Aorta (tissue), 5 donors: ENCODE results near the gene BGLAP. TPM values are rescaled to one million over a fixed set of nuclear protein-coding genes. Genes with fewer than 3 reads are reported as not detected.
A peak's percentile ranks its signal among the peaks of the same experiment; 100 is the strongest.

Experiments
- ATAC-seq: fragments of 200-7000 bp; cut with Tn5 transposase; one replicate; pipeline ENCODE4 v1.9.1; 2022; ENCODE audit warnings: moderate library complexity; ENCODE audit not compliant: low FRiP score
- DNase-seq, 2 donors: peaks; one replicate each; pipeline ENCODE4 v3.0.0-alpha.2; 2020
- H3K27ac ChIP-seq, 2 donors: one replicate each; pipeline ENCODE4 v1.5.1; 2013; ENCODE audit warnings: low read length in 2 of 2, mild to moderate bottlenecking in 2 of 2, moderate library complexity in 2 of 2, control low read depth in 1 of 2, inconsistent platforms in 1 of 2, low read depth in 1 of 2
- H3K27me3 ChIP-seq, 2 donors: one replicate each; pipeline ENCODE4 v1.6.1; 2013; ENCODE audit warnings: control low read depth in 1 of 2, low read length in 1 of 2, mild to moderate bottlenecking in 1 of 2, moderate library complexity in 1 of 2; ENCODE audit not compliant: insufficient read depth in 2 of 2, control insufficient read depth in 1 of 2
- H3K36me3 ChIP-seq, 2 donors: one replicate each; pipeline ENCODE4 v1.6.1; 2013; ENCODE audit warnings: control low read depth in 1 of 2, low read length in 1 of 2, mild to moderate bottlenecking in 1 of 2; ENCODE audit not compliant: insufficient read depth in 2 of 2, control insufficient read depth in 1 of 2
- H3K4me1 ChIP-seq, 2 donors: one replicate each; pipeline ENCODE4 v1.6.1; 2013; ENCODE audit warnings: low read length in 2 of 2, control low read depth in 1 of 2, mild to moderate bottlenecking in 1 of 2, moderate library complexity in 1 of 2; ENCODE audit not compliant: insufficient read depth in 2 of 2, control insufficient read depth in 1 of 2
- H3K4me3 ChIP-seq, 2 donors: one replicate each; pipeline ENCODE4 v1.5.1; 2013; ENCODE audit warnings: low read length in 2 of 2, control low read depth in 1 of 2, mild to moderate bottlenecking in 1 of 2
- H3K9me3 ChIP-seq: one replicate; pipeline ENCODE4 v1.6.1; 2013; ENCODE audit warnings: mild to moderate bottlenecking, low read length; ENCODE audit not compliant: control insufficient read depth
- WGBS, 2 donors: extraction: QIAGEN DNeasy Blood & Tissue Kit; methylation state at CpG; one replicate each; pipeline ENCODE4 v1.1.7; 2013; 5-methylcytosine and 5-hydroxymethylcytosine counted together
- intact Hi-C, 2 donors: fragments of 100-400 bp; cut with DNase I; formaldehyde crosslinking; loops; one replicate each; pipeline versions ENCODE4 v1.14.2 to v1.15.0; 2022
- polyA plus RNA-seq, 2 donors: library from polyadenylated mRNA; stranded (reverse); fragments of 200-250 nt; gene quantifications; one replicate each; pipeline ENCODE4 v1.2.3, GENCODE V29; 2013
- total RNA-seq, 2 donors: library from RNA; stranded (reverse); fragmentation: NEBNext Ultra II Directional; extraction: Animal tissue kit (Norgen Biotek cat#: 25700); gene quantifications; one replicate each; pipeline ENCODE4 v1.2.1, GENCODE V29; 2021
- donor health status: healthy with polysubstance abuse.
- donor health status: Bipolar disorder and iron deficiency.
- donor health status: DM: no; HTN: no; CAD: no.
- donor health status: DM: no; HTN: no; CAD: no.
- donor health status: DM: yes; HTN: yes; CAD: no.

Gene BGLAP
- total and polyA plus RNA-seq, 4 donors = 1.9 to 2.9 TPM; not detected in 2

DNA sequence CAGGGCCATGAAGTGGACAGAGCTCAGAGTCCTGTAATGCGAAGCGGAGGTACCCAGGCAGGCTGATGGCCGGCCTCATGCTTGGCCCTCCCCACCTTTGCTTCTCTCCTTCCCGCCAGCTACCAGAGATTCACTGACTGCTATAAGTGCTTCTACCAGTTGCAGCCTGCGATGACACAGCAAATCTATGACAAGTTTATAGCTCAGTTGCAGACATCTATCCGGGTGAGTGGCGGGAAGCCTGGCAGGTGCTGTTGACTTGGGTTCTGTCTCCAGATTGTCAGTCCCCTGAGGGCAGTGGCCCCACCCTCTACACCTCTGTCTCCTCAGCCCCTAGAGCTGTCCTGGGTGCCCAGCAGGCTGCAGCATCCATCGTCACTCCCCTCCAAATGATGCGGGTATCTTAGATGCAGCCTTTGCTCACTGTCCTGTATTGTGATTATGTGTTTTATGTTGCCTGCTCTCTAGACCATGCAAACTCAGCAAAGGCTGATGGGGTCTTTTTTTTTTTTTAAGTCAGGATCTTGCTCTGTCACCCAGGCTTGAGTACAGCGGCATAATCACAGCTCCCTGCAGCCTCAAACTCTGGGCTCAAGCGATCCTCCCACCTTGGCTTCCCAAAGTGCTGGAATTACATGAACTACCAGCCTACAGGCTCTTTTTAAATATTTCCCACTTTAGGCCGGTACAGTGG, 9.6 kb upstream of the BGLAP start:
- peaks cover 0 to 7% of the 10 kb centered on the region in 2 donors for H3K36me3 ChIP-seq
- WGBS, 2 donors = 91 to 93% methylated on average over 12 of the region's 12 CpGs
- no peaks in the 10 kb centered on the region for H3K9me3 ChIP-seq
- DNase-seq (no peak), ATAC-seq (no peak)
- no peaks in the 10 kb centered on the region for H3K27me3 ChIP-seq
- H3K4me1 ChIP-seq = no peaks in the 10 kb centered on the region
- intact Hi-C loops = no loop called here
- no peak overlapping the region for H3K4me3 ChIP-seq
- no peak overlapping the region for H3K27ac ChIP-seq

- Histone ChIP-seq H3K36me3 (peaks cover 0 to 8% of the 10 kb centered on the region in 2 donors), H3K27ac (no peak overlapping the region), H3K4me3 (no peak overlapping the region), H3K9me3 (no peaks in the 10 kb centered on the region), H3K27me3 (no peaks in the 10 kb centered on the region), H3K4me1 (no peaks in the 10 kb centered on the region)
- WGBS, 2 donors = 66 to 77% methylated on average over 5 of the region's 5 CpGs
- intact Hi-C loops = no loop called here
- no peak for ATAC-seq
- DNase-seq = no peak
These were observed 8.4 kb upstream of the BGLAP start for GRCh38 chr1:156233426-156234127.

DNA sequence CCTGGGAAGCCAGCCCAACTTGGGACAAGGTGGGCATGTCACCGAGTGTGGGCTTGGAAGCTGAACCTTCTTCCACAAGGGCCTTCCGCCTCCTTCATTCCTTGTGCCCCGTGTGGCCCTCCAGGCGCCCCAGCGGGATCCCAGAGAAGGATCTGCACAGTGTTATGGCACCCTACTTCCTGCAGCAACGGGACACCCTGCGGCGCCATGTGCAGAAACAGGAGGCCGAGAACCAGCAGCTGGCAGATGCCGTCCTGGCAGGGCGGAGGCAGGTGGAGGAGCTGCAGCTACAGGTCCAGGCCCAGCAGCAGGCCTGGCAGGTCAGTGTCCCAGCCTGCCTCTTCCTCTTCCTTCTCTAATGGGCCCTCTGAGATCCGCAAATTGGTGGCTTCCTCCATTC, 5.8 kb upstream of the BGLAP start:
- Histone ChIP-seq H3K27ac (no peak overlapping the region), H3K4me3 (no peak overlapping the region), H3K4me1 (no peaks in the 10 kb centered on the region), H3K27me3 (no peaks in the 10 kb centered on the region), H3K9me3 (no peaks in the 10 kb centered on the region), H3K36me3 (peaks cover 0 to 12% of the 10 kb centered on the region in 2 donors)
- intact Hi-C loops = no loop called here
- 93 to 94% methylated on average over 12 of the region's 12 CpGs for WGBS, 2 donors
- ATAC-seq = no peak
- no peak for DNase-seq

DNA sequence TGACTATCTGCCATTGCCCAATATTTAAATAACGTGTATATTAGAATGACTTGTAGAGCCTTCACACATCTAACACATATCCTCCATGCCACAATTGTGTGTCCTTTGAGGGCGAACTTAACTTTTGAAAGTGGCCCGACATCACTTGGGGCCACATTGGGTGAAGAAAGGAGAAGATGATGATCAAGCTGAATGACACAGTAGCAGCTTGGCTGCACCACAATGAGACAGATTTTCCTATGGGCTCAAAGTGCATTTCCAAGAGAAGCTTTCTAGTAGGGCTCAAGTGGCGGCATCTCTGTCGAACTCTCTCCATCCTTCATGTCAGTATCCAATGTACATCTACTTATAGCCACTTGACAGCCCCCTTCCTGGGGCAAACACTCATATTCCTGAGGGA, 3.7 kb upstream of the BGLAP start:
- intact Hi-C loops = no loop called here
- no peaks in the 10 kb centered on the region for H3K4me1 ChIP-seq
- ATAC-seq (no peak), DNase-seq (no peak)
- no peak overlapping the region for H3K27ac ChIP-seq
- peaks cover 0 to 12% of the 10 kb centered on the region in 2 donors for H3K36me3 ChIP-seq
- no peaks in the 10 kb centered on the region for H3K9me3 ChIP-seq
- no peak overlapping the region for H3K4me3 ChIP-seq
- 94 to 95% methylated on average over 5 of the region's 5 CpGs for WGBS, 2 donors
- no peaks in the 10 kb centered on the region for H3K27me3 ChIP-seq

DNA sequence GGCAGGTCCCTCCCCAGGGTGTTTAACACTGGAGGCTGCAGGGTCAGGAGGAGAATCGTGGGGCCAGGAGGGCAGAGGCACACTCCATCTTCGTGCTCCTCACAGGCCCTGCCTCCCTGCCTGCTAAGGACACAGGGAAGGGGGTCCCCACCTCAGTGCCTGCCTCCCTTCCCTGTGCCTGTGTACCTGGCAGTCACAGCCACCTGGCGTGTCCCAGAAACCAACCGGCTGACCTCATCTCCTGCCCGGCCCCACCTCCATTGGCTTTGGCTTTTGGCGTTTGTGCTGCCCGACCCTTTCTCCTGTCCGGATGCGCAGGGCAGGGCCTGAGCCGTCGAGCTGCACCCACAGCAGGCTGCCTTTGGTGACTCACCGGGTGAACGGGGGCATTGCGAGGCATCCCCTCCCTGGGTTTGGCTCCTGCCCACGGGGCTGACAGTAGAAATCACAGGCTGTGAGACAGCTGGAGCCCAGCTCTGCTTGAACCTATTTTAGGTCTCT, 623 bp upstream of the BGLAP start:
- H3K36me3 ChIP-seq = peaks cover 0 to 7% of the 10 kb centered on the region in 2 donors
- no peak for ATAC-seq

DNA sequence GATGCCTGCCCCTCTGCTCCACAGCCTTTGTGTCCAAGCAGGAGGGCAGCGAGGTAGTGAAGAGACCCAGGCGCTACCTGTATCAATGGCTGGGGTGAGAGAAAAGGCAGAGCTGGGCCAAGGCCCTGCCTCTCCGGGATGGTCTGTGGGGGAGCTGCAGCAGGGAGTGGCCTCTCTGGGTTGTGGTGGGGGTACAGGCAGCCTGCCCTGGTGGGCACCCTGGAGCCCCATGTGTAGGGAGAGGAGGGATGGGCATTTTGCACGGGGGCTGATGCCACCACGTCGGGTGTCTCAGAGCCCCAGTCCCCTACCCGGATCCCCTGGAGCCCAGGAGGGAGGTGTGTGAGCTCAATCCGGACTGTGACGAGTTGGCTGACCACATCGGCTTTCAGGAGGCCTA, 754 bp downstream of the BGLAP start:
- DNase-seq (no peak), ATAC-seq (no peak)
- Histone ChIP-seq H3K9me3 (no peaks in the 10 kb centered on the region), H3K27me3 (no peaks in the 10 kb centered on the region), H3K4me1 (no peaks in the 10 kb centered on the region), H3K27ac (no peak overlapping the region), H3K4me3 (no peak overlapping the region), H3K36me3 (peaks cover 0 to 5% of the 10 kb centered on the region in 2 donors)
- 68 to 72% methylated on average over 10 of the region's 10 CpGs for WGBS, 2 donors
- intact Hi-C loops = no loop called here

More for the DNA sequence above, 623 bp upstream of the BGLAP start:
- intact Hi-C loops = no loop called here
- WGBS, 2 donors = 67 to 68% methylated on average over 15 of the region's 15 CpGs
- no peaks in the 10 kb centered on the region for H3K4me1 ChIP-seq
- H3K9me3 ChIP-seq = no peaks in the 10 kb centered on the region
- no peak overlapping the region for H3K27ac ChIP-seq
- H3K27me3 ChIP-seq = no peaks in the 10 kb centered on the region
- DNase-seq = no peak
- H3K4me3 ChIP-seq = no peak overlapping the region

- Histone ChIP-seq H3K4me1 (no peaks in the 10 kb centered on the region), H3K27me3 (no peaks in the 10 kb centered on the region), H3K27ac (no peak overlapping the region), H3K36me3 (peaks cover 0 to 2% of the 10 kb centered on the region in 2 donors), H3K9me3 (no peaks in the 10 kb centered on the region), H3K4me3 (no peak overlapping the region)
- intact Hi-C loops = no loop called here
- ATAC-seq = no peak
- 77 to 84% methylated on average over 2 of the region's 2 CpGs for WGBS, 2 donors
- peak in 1 of 2 donors; percentile 63 for DNase-seq
These were observed 2.1 kb downstream of the BGLAP start for GRCh38 chr1:156244126-156244525.

DNA sequence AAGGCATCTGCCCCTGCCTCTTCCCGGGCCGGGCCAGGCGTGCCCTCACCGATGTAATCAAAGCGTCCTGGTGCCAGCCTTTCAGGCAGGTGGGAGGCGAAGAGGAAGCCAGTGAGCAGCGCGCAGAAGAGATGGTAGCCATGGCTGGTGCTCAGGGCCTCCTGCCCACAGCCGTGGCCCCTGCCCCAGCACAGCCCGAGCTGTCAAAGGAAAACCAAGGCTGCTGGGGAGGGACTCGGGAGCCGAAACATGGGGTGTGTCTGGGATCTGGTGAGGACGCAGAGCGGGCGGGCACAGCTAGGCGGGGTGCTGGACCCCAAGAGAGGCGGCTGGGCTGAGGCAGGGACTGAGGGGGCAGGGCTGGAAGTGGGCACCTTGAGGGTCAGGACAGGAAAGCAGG, 2.7 kb downstream of the BGLAP start:
- H3K36me3 ChIP-seq = no peaks in the 10 kb centered on the region
- no peak overlapping the region for H3K4me3 ChIP-seq
- H3K27me3 ChIP-seq = no peaks in the 10 kb centered on the region
- DNase-seq (peak in 1 of 2 donors; percentile 63), ATAC-seq (no peak)
- 90 to 91% methylated on average over 17 of the region's 17 CpGs for WGBS, 2 donors
- intact Hi-C loops = no loop called here
- H3K9me3 ChIP-seq = no peaks in the 10 kb centered on the region
- H3K4me1 ChIP-seq = no peaks in the 10 kb centered on the region
- H3K27ac ChIP-seq = no peak overlapping the region
